Neutrophil (primary cell): ENCODE data around the gene CHN2.

Experiments used
- H3K27ac ChIP-seq: fragments of 200-600 bp; sonication (generic); 2 replicates; pipeline ENCODE4 v1.5.1; 2016; ENCODE audit warnings: mild to moderate bottlenecking, moderate library complexity
- H3K27me3 ChIP-seq: fragments of 200-600 bp; sonication (generic); 2 replicates; pipeline ENCODE4 v1.6.0; 2016; ENCODE audit warnings: mild to moderate bottlenecking
- H3K36me3 ChIP-seq: fragments of 200-600 bp; sonication (generic); 2 replicates; pipeline ENCODE4 v1.5.1; 2017
- H3K4me1 ChIP-seq, 2 experiments: fragments of 200-600 bp in 1 of 2; sonication (generic) in 1 of 2; 1 replicate in 1 of 2; 2 replicates in 1 of 2; pipeline versions ENCODE4 v1.5.1 to v1.6.1; 2013 to 2016; ENCODE audit warnings: low read depth in 1 of 2, low read length in 1 of 2, mild to moderate bottlenecking in 1 of 2, moderate library complexity in 1 of 2; ENCODE audit not compliant: control insufficient read depth in 1 of 2, insufficient read depth in 1 of 2
- H3K4me3 ChIP-seq, 2 experiments: fragments of 200-600 bp in 1 of 2; sonication (generic) in 1 of 2; 1 replicate in 1 of 2; 2 replicates in 1 of 2; pipeline ENCODE4 v1.5.1; 2013 to 2016; ENCODE audit warnings: low read depth in 1 of 2, low read length in 1 of 2, mild to moderate bottlenecking in 1 of 2, moderate library complexity in 1 of 2
- H3K9me3 ChIP-seq: fragments of 200-600 bp; sonication (generic); 2 replicates; pipeline ENCODE4 v1.5.1; 2016
- TF ChIP-seq, protein P1 (sequence below): fragments of 200-600 bp; sonication (generic); IDR thresholded peaks from 2 replicates; pipeline ENCODE4 v1.5.1; 2016; ENCODE audit warnings: antibody characterized with exemption

The CHN2 gene

DNA sequence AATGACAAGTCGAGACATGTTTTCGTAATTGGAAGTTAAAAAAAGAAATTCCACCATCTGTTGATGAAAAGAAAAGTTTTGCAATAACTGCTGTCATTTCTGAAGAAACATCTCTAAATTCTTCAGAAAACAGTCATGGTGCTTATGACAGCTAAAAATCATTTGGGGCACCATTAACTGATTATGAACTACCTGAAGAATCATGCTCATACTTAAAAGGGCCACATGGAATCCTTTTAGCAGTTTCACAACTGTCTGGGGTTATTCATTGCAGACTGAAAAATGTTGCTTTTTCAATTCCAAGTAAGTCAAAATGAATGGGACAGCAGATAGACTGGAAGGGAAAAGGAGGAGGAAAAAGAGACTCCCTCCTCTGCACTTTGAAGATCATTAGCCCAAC is 134.2 kb downstream of the CHN2 start:
- Histone ChIP-seq H3K27ac (no peak overlapping the region), H3K4me1 (peaks cover 12 to 20% of the 10 kb centered on the region in 2 experiments), H3K9me3 (no peaks in the 10 kb centered on the region), H3K36me3 (no peaks in the 10 kb centered on the region), H3K27me3 (no peaks in the 10 kb centered on the region), H3K4me3 (no peak overlapping the region)
- TF ChIP-seq, protein P1, sequence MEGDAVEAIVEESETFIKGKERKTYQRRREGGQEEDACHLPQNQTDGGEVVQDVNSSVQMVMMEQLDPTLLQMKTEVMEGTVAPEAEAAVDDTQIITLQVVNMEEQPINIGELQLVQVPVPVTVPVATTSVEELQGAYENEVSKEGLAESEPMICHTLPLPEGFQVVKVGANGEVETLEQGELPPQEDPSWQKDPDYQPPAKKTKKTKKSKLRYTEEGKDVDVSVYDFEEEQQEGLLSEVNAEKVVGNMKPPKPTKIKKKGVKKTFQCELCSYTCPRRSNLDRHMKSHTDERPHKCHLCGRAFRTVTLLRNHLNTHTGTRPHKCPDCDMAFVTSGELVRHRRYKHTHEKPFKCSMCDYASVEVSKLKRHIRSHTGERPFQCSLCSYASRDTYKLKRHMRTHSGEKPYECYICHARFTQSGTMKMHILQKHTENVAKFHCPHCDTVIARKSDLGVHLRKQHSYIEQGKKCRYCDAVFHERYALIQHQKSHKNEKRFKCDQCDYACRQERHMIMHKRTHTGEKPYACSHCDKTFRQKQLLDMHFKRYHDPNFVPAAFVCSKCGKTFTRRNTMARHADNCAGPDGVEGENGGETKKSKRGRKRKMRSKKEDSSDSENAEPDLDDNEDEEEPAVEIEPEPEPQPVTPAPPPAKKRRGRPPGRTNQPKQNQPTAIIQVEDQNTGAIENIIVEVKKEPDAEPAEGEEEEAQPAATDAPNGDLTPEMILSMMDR = no peak

- H3K36me3 ChIP-seq = no peaks in the 10 kb centered on the region
- H3K4me1 ChIP-seq = peaks cover 12 to 20% of the 10 kb centered on the region in 2 experiments
- no peaks in the 10 kb centered on the region for H3K9me3 ChIP-seq
- H3K4me3 ChIP-seq = no peak overlapping the region
- TF ChIP-seq, protein P1 = no peak
- no peak overlapping the region for H3K27ac ChIP-seq
- H3K27me3 ChIP-seq = no peaks in the 10 kb centered on the region
Measured at GRCh38 chr7:29329686-29330085, 135.1 kb downstream of the CHN2 start.

DNA sequence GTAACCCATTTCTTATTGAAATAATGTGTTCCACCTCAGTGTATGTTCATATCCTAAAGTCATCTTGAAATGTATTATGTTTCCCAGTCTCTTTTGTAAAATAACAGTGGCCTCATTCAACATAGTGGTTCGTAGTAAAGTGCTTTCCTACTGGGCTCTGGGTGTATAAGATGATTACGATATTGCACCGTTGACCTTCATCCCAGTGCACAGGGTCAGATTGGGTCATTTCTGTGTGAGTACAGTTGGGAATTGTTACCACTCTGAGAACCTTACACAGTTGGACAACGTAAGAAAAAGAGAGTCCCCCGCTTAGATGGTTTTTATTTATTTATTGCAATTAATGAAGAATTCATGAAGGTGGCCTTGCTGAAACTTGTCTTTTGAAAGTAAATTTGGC is 135.6 kb downstream of the CHN2 start:
- H3K27ac ChIP-seq = no peak overlapping the region
- TF ChIP-seq, protein P1 = no peak
- no peaks in the 10 kb centered on the region for H3K36me3 ChIP-seq
- H3K4me1 ChIP-seq = peaks cover 12 to 20% of the 10 kb centered on the region in 2 experiments
- H3K27me3 ChIP-seq = no peaks in the 10 kb centered on the region
- no peak overlapping the region for H3K4me3 ChIP-seq
- H3K9me3 ChIP-seq = no peaks in the 10 kb centered on the region

DNA sequence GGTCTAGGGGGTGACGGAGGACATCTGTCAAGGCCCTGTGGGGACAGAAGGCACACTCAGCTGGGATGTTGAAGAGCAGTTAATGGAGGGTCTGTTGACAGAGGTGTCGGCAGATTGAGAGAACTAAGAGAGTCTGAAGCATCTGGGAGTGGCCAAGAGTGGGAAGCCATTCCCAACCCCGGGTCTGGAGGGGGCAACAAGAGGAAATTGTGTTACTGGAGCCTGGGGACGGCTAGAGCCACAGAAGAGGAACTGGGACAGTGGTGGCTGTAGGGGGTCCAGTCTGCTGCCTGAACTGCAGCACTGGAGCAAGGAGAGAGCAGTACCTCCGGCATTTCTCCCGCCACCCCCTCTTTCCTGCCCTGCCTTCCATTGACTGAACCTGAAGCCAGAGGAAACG is 136.6 kb downstream of the CHN2 start:
- H3K27ac ChIP-seq = no peak overlapping the region
- no peaks in the 10 kb centered on the region for H3K27me3 ChIP-seq
- no peak overlapping the region for H3K4me3 ChIP-seq
- TF ChIP-seq, protein P1 = no peak
- peaks cover 12 to 20% of the 10 kb centered on the region in 2 experiments for H3K4me1 ChIP-seq
- H3K36me3 ChIP-seq = no peaks in the 10 kb centered on the region
- H3K9me3 ChIP-seq = no peaks in the 10 kb centered on the region

DNA sequence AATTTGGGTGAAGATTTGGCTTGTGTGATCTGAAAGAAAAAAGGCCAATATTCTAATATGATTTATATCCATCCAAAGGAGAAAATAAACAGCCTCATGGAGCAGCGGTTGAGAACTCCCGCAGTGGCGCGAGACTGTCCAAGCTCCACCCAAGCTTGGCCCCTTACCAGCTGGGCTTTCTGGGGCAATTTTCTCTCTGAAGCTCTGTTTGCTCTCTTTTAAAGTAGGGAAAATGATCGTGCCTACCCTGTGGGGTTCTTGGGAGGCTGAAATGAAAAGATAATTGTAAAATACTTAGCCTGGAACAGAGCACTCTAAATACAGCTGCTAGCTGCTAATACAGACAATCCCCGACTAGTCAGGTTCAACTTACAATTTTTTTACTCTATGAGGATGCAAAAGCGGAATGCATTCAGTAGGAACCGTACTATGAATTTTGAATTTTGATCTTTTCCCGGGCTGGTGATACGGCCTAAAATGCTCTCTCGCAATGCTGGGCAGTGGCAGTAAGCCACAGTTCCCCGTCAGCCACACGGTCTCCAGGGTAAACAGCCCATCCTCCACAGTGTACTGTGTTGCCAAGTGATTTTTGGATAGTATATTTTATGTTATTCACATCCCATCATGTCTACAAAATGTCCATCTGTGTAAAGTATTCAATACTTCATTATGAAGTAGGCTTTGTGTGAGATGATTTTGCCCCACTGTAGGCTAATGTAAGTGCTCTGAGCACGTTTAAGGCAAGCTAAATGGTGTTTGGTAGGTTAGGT is 137.7 kb downstream of the CHN2 start:
- no peaks in the 10 kb centered on the region for H3K9me3 ChIP-seq
- H3K27ac ChIP-seq = no peak overlapping the region
- peaks cover 13 to 24% of the 10 kb centered on the region in 2 experiments for H3K4me1 ChIP-seq
- H3K4me3 ChIP-seq = no peak overlapping the region
- H3K36me3 ChIP-seq = no peaks in the 10 kb centered on the region
- TF ChIP-seq, protein P1 = no peak
- no peaks in the 10 kb centered on the region for H3K27me3 ChIP-seq
